WTC11 (cell line): ENCODE results near the gene CACNG7. TPM values are rescaled to one million over a fixed set of nuclear protein-coding genes. Genes with fewer than 3 reads are reported as not detected.

ENCODE experiments used
- ATAC-seq: fragments of 200-7000 bp; cut with Tn5 transposase; 2 replicates; pipeline ENCODE4 v1.10.0; 2021; ENCODE audit warnings: mild to moderate bottlenecking, moderate library complexity
- CTCF ChIA-PET: fragments of 300-600 bp; sonication (Branson Sonifier 250); formaldehyde crosslinking; loops from one replicate; lab custom pipeline; 2021; ENCODE audit warnings: antibody characterized with exemption; lab: Charles Lee
- POLR2A ChIA-PET: fragments of 350-600 bp; sonication (Branson Sonifier 250); formaldehyde crosslinking; loops from one replicate; lab custom pipeline; 2021; ENCODE audit warnings: antibody characterized with exemption; lab: Charles Lee
- DNase-seq: peaks from one replicate; pipeline ENCODE4 v3.0.0; 2021; ENCODE audit warnings: low spot score
- H3K27ac Mint-ChIP-seq: 2 replicates; pipeline ENCODE4 v1.8.0; 2021; ENCODE audit warnings: mixed read lengths
- H3K27me3 Mint-ChIP-seq: 2 replicates; pipeline ENCODE4 v1.8.0; 2021; ENCODE audit warnings: low read depth, mild to moderate bottlenecking, moderate library complexity, mixed read lengths
- H3K36me3 Mint-ChIP-seq: 2 replicates; pipeline ENCODE4 v1.8.0; 2021; ENCODE audit warnings: mixed read lengths
- H3K4me1 Mint-ChIP-seq: 2 replicates; pipeline ENCODE4 v1.8.0; 2022; ENCODE audit warnings: mixed read lengths
- H3K4me3 Mint-ChIP-seq: 2 replicates; pipeline ENCODE4 v1.8.0; 2021; ENCODE audit warnings: mild to moderate bottlenecking, moderate library complexity, mixed read lengths
- H3K9me3 Mint-ChIP-seq: 2 replicates; pipeline ENCODE4 v1.8.0; 2021; ENCODE audit warnings: mixed read lengths
- ATF1 ChIP-seq: sonication (generic); formaldehyde crosslinking; IDR thresholded peaks from 2 replicates; pipeline ENCODE4 v1.8.1; 2023; ENCODE audit warnings: mild to moderate bottlenecking, moderate library complexity, missing genetic modification reagents
- CREB1 ChIP-seq: sonication (generic); formaldehyde crosslinking; IDR thresholded peaks from 2 replicates; pipeline ENCODE4 v1.8.0; 2023; ENCODE audit warnings: mild to moderate bottlenecking, missing genetic modification reagents
- ELF4 ChIP-seq: sonication (generic); formaldehyde crosslinking; IDR thresholded peaks from 2 replicates; pipeline ENCODE4 v1.8.1; 2022; ENCODE audit warnings: low read depth, mild to moderate bottlenecking, moderate library complexity, missing genetic modification reagents
- ETV6 ChIP-seq: sonication (generic); formaldehyde crosslinking; IDR thresholded peaks from 2 replicates; pipeline ENCODE4 v1.8.1; 2022; ENCODE audit warnings: mild to moderate bottlenecking, missing genetic modification reagents
- FOXJ3 ChIP-seq: sonication (generic); formaldehyde crosslinking; IDR thresholded peaks from 2 replicates; pipeline ENCODE4 v1.9.0; 2021; ENCODE audit warnings: missing genetic modification reagents, mild to moderate bottlenecking, borderline replicate concordance
- FOXK1 ChIP-seq: sonication (generic); formaldehyde crosslinking; IDR thresholded peaks from 2 replicates; pipeline ENCODE4 v1.8.0; 2022; ENCODE audit warnings: mild to moderate bottlenecking, moderate library complexity, missing genetic modification reagents
- FOXP1 ChIP-seq: sonication (generic); formaldehyde crosslinking; IDR thresholded peaks from 2 replicates; pipeline ENCODE4 v1.8.0; 2022; ENCODE audit warnings: missing genetic modification reagents, mild to moderate bottlenecking, moderate library complexity, borderline replicate concordance
- JAZF1 ChIP-seq: fragments of 250-450 bp; sonication (Bioruptor Pico); IDR thresholded peaks from 2 replicates; pipeline ENCODE4 v1.9.0; 2021; ENCODE audit warnings: moderate library complexity, mild to moderate bottlenecking, inconsistent platforms
- MYBL2 ChIP-seq: sonication (generic); formaldehyde crosslinking; IDR thresholded peaks from 2 replicates; pipeline ENCODE4 v1.8.1; 2023; ENCODE audit warnings: mild to moderate bottlenecking, moderate library complexity, missing genetic modification reagents
- NFE2L1 ChIP-seq: sonication (generic); formaldehyde crosslinking; IDR thresholded peaks from 2 replicates; pipeline ENCODE4 v1.8.1; 2023; ENCODE audit warnings: missing genetic modification reagents
- NFYB ChIP-seq: sonication (generic); formaldehyde crosslinking; conservative IDR thresholded peaks from 2 replicates; pipeline ENCODE4 v1.8.0; 2022; ENCODE audit warnings: low read depth, missing genetic modification reagents
- NR2C2 ChIP-seq: sonication (generic); formaldehyde crosslinking; IDR thresholded peaks from 2 replicates; pipeline ENCODE4 v1.8.0; 2022; ENCODE audit warnings: mild to moderate bottlenecking, missing genetic modification reagents
- NR3C1 ChIP-seq: sonication (generic); formaldehyde crosslinking; conservative IDR thresholded peaks from 2 replicates; pipeline ENCODE4 v1.8.1; 2023; ENCODE audit warnings: low read depth, mild to moderate bottlenecking, missing genetic modification reagents
- RORB ChIP-seq: fragments of 250-450 bp; sonication (Bioruptor Pico); IDR thresholded peaks from 2 replicates; pipeline ENCODE4 v1.9.0; 2021; ENCODE audit warnings: mild to moderate bottlenecking
- SMAD3 ChIP-seq: sonication (generic); formaldehyde crosslinking; IDR thresholded peaks from 2 replicates; pipeline ENCODE4 v1.8.0; 2022; ENCODE audit warnings: missing genetic modification reagents, mild to moderate bottlenecking, borderline replicate concordance
- TCF7 ChIP-seq: sonication (generic); formaldehyde crosslinking; IDR thresholded peaks from 2 replicates; pipeline ENCODE4 v1.8.0; 2022; ENCODE audit warnings: mild to moderate bottlenecking, low read depth, missing genetic modification reagents, moderate library complexity
- total RNA-seq: library from RNA; stranded (reverse); gene quantifications from 3 replicates; pipeline ENCODE4 v1.2.3, GENCODE V29; 2021
- TF ChIP-seq, protein P1 (sequence below): sonication (generic); formaldehyde crosslinking; IDR thresholded peaks from 2 replicates; pipeline ENCODE4 v1.8.0; 2022; ENCODE audit warnings: mild to moderate bottlenecking, missing genetic modification reagents
- TF ChIP-seq, protein P2 (sequence below): sonication (generic); formaldehyde crosslinking; IDR thresholded peaks from 2 replicates; pipeline ENCODE4 v1.8.1; 2022; ENCODE audit warnings: mild to moderate bottlenecking, moderate library complexity, missing genetic modification reagents
- TF ChIP-seq, protein P3 (sequence below): sonication (generic); formaldehyde crosslinking; IDR thresholded peaks from 2 replicates; pipeline ENCODE4 v1.8.1; 2022; ENCODE audit warnings: missing genetic modification reagents, borderline replicate concordance
- TF ChIP-seq, protein P4 (sequence below): sonication (generic); formaldehyde crosslinking; IDR thresholded peaks from 2 replicates; pipeline ENCODE4 v1.8.0; 2022; ENCODE audit warnings: mild to moderate bottlenecking, missing genetic modification reagents
- TF ChIP-seq, protein P5 (sequence below): fragments of 250-450 bp; sonication (Bioruptor Pico); conservative IDR thresholded peaks from 2 replicates; pipeline ENCODE4 v1.9.0; 2021; ENCODE audit warnings: mild to moderate bottlenecking
- TF ChIP-seq, protein P6 (sequence below): sonication (generic); formaldehyde crosslinking; IDR thresholded peaks from 2 replicates; pipeline ENCODE4 v1.8.1; 2022; ENCODE audit warnings: low read depth, mild to moderate bottlenecking, moderate library complexity, missing genetic modification reagents, borderline replicate concordance
- TF ChIP-seq, protein P7 (sequence below): fragments of 250-450 bp; sonication (Bioruptor Pico); IDR thresholded peaks from 2 replicates; pipeline ENCODE4 v1.9.0; 2021; ENCODE audit warnings: mild to moderate bottlenecking
- TF ChIP-seq, protein P8 (sequence below): sonication (generic); formaldehyde crosslinking; IDR thresholded peaks from 2 replicates; pipeline ENCODE4 v1.8.0; 2023; ENCODE audit warnings: mild to moderate bottlenecking, missing genetic modification reagents

Gene CACNG7
- total RNA-seq, 1 experiment from 2014 or later, result 33.3 TPM

DNA sequence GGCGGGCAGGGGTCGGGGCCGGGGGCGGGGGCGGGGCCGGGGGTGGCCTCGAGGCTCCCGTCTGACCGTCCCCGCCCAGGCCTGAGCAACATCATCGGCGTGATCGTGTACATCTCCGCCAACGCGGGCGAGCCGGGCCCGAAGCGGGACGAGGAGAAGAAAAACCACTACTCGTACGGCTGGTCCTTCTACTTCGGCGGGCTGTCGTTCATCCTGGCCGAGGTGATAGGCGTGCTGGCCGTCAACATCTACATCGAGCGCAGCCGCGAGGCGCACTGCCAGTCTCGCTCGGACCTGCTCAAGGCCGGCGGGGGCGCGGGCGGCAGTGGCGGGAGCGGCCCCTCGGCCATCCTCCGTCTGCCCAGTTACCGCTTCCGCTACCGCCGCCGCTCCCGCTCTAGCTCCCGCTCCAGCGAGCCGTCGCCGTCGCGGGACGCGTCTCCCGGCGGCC, 72.9 kb downstream of the CACNG7 start:
- DNase-seq (peak; percentile 63), ATAC-seq (no peak)
- H3K4me3 Mint-ChIP-seq, result peak overlapping the region; percentile 93
- peaks cover 4% of the 10 kb centered on the region; the same call in 1 of the 2 replicates for H3K27me3 Mint-ChIP-seq
- ChIA-PET CTCF (interaction anchor here (1.1 to 3.2 kb wide), 8 partner anchors 30 to 491 kb away, joined by 3 to 48 read pairs (median 21); no protein-coding TSS in a partner anchor), POLR2A (interaction anchor here (0.6 to 2.8 kb wide), 4 partner anchors 34 to 122 kb away, joined by 3 to 16 read pairs (median 3); no protein-coding TSS in a partner anchor)
- no peak overlapping the region for H3K27ac Mint-ChIP-seq
- no peaks in the 10 kb centered on the region for H3K9me3 Mint-ChIP-seq
- no peaks in the 10 kb centered on the region for H3K36me3 Mint-ChIP-seq
- H3K4me1 Mint-ChIP-seq, result peaks cover 12% of the 10 kb centered on the region
- TF ChIP-seq NFE2L1 (CRISPR knock-in tag), result peak; percentile 28; the same call in 1 of the 2 replicates
- TF ChIP-seq, protein P1, sequence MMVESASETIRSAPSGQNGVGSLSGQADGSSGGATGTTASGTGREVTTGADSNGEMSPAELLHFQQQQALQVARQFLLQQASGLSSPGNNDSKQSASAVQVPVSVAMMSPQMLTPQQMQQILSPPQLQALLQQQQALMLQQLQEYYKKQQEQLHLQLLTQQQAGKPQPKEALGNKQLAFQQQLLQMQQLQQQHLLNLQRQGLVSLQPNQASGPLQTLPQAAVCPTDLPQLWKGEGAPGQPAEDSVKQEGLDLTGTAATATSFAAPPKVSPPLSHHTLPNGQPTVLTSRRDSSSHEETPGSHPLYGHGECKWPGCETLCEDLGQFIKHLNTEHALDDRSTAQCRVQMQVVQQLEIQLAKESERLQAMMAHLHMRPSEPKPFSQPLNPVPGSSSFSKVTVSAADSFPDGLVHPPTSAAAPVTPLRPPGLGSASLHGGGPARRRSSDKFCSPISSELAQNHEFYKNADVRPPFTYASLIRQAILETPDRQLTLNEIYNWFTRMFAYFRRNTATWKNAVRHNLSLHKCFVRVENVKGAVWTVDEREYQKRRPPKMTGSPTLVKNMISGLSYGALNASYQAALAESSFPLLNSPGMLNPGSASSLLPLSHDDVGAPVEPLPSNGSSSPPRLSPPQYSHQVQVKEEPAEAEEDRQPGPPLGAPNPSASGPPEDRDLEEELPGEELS (CRISPR knock-in tag), result peak; percentile 77; the same call in 1 of the 2 replicates
- TF ChIP-seq TCF7 (CRISPR knock-in tag), result 0 out of 2 replicates have a peak, but pooled peaks have one; percentile 27
- TF ChIP-seq NFYB, result no peak
- TF ChIP-seq, protein P2, sequence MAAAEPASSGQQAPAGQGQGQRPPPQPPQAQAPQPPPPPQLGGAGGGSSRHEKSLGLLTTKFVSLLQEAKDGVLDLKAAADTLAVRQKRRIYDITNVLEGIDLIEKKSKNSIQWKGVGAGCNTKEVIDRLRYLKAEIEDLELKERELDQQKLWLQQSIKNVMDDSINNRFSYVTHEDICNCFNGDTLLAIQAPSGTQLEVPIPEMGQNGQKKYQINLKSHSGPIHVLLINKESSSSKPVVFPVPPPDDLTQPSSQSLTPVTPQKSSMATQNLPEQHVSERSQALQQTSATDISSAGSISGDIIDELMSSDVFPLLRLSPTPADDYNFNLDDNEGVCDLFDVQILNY, result no peak
- TF ChIP-seq, protein P3, sequence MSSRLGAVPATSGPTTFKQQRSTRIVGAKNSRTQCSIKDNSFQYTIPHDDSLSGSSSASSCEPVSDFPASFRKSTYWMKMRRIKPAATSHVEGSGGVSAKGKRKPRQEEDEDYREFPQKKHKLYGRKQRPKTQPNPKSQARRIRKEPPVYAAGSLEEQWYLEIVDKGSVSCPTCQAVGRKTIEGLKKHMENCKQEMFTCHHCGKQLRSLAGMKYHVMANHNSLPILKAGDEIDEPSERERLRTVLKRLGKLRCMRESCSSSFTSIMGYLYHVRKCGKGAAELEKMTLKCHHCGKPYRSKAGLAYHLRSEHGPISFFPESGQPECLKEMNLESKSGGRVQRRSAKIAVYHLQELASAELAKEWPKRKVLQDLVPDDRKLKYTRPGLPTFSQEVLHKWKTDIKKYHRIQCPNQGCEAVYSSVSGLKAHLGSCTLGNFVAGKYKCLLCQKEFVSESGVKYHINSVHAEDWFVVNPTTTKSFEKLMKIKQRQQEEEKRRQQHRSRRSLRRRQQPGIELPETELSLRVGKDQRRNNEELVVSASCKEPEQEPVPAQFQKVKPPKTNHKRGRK, result no peak
- TF ChIP-seq MYBL2, result 0 out of 2 replicates have a peak, but pooled peaks have one; percentile 43
- TF ChIP-seq, protein P4, sequence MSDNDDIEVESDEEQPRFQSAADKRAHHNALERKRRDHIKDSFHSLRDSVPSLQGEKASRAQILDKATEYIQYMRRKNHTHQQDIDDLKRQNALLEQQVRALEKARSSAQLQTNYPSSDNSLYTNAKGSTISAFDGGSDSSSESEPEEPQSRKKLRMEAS (CRISPR knock-in tag), result peak; percentile 66; the same call in 1 of the 2 replicates
- TF ChIP-seq, protein P5, sequence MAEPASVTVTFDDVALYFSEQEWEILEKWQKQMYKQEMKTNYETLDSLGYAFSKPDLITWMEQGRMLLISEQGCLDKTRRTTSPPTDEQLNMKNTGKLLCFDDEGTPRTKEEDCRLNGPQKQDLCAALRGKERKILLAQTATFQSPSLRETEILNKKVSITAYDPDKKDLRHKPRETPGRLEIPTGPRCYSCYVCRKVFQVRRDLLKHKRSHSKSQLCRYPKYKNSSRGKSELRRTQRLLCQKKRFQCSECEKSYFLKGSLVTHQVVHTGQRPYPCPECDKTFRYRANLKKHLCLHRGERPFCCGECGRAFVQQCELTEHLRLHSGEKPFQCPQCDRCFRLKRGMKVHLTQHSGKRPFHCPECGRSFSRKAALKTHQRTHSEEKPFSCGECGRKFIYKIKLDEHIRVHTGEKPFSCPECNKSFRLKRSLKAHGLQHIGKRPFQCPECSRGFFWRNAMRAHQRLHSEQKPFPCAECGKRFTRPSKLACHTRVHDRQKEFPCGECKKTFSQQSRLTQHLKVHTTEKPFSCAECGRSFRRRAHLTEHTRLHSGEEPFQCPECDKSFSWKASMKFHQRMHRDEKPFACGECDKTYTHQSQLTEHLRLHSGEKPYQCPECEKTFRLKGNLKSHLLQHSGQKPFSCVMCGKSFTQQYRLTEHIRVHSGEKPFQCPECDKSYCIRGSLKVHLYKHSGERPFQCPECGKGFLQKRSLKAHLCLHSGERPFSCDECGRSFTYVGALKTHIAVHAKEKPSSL, result no peak
- no peak for TF ChIP-seq CREB1 (CRISPR knock-in tag)
- TF ChIP-seq RORB (CRISPR knock-in tag), result no peak
- peak; percentile 54; the same call in 1 of the 2 replicates for TF ChIP-seq FOXP1 (CRISPR knock-in tag)

DNA sequence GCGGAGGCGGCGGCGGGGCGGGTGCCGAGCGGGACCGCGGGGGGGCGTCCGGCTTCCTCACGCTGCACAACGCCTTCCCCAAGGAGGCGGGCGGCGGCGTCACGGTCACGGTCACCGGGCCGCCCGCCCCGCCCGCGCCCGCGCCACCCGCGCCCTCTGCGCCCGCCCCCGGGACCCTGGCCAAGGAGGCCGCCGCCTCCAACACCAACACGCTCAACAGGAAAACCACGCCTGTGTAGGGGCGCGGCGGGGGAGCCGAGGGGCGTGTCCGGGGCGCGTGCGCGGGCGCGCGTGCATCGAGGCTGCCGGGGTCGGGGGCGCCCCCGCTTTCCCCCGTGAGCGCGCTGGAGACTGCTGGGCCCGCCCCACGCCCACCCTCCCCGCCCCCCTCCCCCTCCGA, 73.5 kb downstream of the CACNG7 start:
- H3K4me3 Mint-ChIP-seq, result no peak overlapping the region
- peak; percentile 62 for DNase-seq
- POLR2A ChIA-PET, result interaction anchor here (0.7 kb wide), 1 partner anchor 121 kb away, joined by 3 read pairs; no protein-coding TSS in a partner anchor
- no peak for ATAC-seq
- peaks cover 4% of the 10 kb centered on the region; the same call in 1 of the 2 replicates for H3K27me3 Mint-ChIP-seq
- peaks cover 11% of the 10 kb centered on the region for H3K4me1 Mint-ChIP-seq
- no peak overlapping the region for H3K27ac Mint-ChIP-seq
- no peaks in the 10 kb centered on the region for H3K36me3 Mint-ChIP-seq
- no peaks in the 10 kb centered on the region for H3K9me3 Mint-ChIP-seq
- CTCF ChIA-PET, result interaction anchor here (3.1 to 3.2 kb wide), 3 partner anchors 41 to 70 kb away, joined by 26 to 48 read pairs (median 44); no protein-coding TSS in a partner anchor
- TF ChIP-seq ELF4 (CRISPR knock-in tag) (no peak), SMAD3 (no peak), ETV6 (no peak), RORB (CRISPR knock-in tag) (no peak), JAZF1 (no peak), NR3C1 (CRISPR knock-in tag) (no peak), ATF1 (CRISPR knock-in tag) (no peak), NR2C2 (CRISPR knock-in tag) (no peak), FOXK1 (CRISPR knock-in tag) (no peak), FOXJ3 (CRISPR knock-in tag) (no peak)
- TF ChIP-seq, protein P6, sequence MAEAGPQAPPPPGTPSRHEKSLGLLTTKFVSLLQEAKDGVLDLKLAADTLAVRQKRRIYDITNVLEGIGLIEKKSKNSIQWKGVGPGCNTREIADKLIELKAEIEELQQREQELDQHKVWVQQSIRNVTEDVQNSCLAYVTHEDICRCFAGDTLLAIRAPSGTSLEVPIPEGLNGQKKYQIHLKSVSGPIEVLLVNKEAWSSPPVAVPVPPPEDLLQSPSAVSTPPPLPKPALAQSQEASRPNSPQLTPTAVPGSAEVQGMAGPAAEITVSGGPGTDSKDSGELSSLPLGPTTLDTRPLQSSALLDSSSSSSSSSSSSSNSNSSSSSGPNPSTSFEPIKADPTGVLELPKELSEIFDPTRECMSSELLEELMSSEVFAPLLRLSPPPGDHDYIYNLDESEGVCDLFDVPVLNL, result no peak
- TF ChIP-seq, protein P7, sequence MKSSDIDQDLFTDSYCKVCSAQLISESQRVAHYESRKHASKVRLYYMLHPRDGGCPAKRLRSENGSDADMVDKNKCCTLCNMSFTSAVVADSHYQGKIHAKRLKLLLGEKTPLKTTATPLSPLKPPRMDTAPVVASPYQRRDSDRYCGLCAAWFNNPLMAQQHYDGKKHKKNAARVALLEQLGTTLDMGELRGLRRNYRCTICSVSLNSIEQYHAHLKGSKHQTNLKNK (CRISPR knock-in tag), result no peak
- TF ChIP-seq, protein P8, sequence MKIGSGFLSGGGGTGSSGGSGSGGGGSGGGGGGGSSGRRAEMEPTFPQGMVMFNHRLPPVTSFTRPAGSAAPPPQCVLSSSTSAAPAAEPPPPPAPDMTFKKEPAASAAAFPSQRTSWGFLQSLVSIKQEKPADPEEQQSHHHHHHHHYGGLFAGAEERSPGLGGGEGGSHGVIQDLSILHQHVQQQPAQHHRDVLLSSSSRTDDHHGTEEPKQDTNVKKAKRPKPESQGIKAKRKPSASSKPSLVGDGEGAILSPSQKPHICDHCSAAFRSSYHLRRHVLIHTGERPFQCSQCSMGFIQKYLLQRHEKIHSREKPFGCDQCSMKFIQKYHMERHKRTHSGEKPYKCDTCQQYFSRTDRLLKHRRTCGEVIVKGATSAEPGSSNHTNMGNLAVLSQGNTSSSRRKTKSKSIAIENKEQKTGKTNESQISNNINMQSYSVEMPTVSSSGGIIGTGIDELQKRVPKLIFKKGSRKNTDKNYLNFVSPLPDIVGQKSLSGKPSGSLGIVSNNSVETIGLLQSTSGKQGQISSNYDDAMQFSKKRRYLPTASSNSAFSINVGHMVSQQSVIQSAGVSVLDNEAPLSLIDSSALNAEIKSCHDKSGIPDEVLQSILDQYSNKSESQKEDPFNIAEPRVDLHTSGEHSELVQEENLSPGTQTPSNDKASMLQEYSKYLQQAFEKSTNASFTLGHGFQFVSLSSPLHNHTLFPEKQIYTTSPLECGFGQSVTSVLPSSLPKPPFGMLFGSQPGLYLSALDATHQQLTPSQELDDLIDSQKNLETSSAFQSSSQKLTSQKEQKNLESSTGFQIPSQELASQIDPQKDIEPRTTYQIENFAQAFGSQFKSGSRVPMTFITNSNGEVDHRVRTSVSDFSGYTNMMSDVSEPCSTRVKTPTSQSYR, result no peak
